ENCODE measurements around the gene MACROD2.
A peak's percentile ranks its signal among the peaks of the same experiment; 100 is the strongest.

Gene MACROD2

GRCh38 chr20:14838663-14839628, 843.6 kb downstream of the MACROD2 start (continued):
- TF ChIP-seq ZNF571 (tag by site-specific recombination; IDR thresholded peaks at IDR 0.05) (no peak), ZNF777 (tag by site-specific recombination; IDR thresholded peaks at IDR 0.05; ENCODE audit: borderline replicate concordance) (no peak), ZFP3 (tag by site-specific recombination; IDR thresholded peaks at IDR 0.05; ENCODE audit: low read depth) (no peak), ZNF548 (tag by site-specific recombination; IDR thresholded peaks at IDR 0.05) (no peak), GLIS2 (tag by site-specific recombination; IDR thresholded peaks at IDR 0.05) (no peak), ZEB2 (tag by site-specific recombination; IDR thresholded peaks at IDR 0.05) (no peak), ZNF776 (tag by site-specific recombination; IDR thresholded peaks at IDR 0.05; ENCODE audit: borderline replicate concordance) (no peak), ZNF449 (tag by site-specific recombination; IDR thresholded peaks at IDR 0.05) (peak; percentile 43; the same call in 1 of the 2 replicates), ZNF426 (tag by site-specific recombination; IDR thresholded peaks at IDR 0.05) (no peak), ZSCAN16 (tag by site-specific recombination; IDR thresholded peaks at IDR 0.05) (no peak), HOXA7 (CRISPR knock-in tag; IDR thresholded peaks at IDR 0.05; ENCODE audit: borderline replicate concordance) (no peak), GLIS1 (tag by site-specific recombination; IDR thresholded peaks at IDR 0.05) (peak; percentile 15; the same call in 1 of the 2 replicates), SP2 (tag by site-specific recombination; IDR thresholded peaks at IDR 0.05) (no peak), ZNF398 (tag by site-specific recombination; IDR thresholded peaks at IDR 0.05) (no peak), ZNF146 (tag by site-specific recombination; IDR thresholded peaks at IDR 0.05) (no peak), HOXD13 (CRISPR knock-in tag; IDR thresholded peaks at IDR 0.05; ENCODE audit: borderline replicate concordance) (peak; percentile 48; the same call in 1 of the 2 replicates), ZNF837 (tag by site-specific recombination; IDR thresholded peaks at IDR 0.05) (no peak), BCL11B (tag by site-specific recombination; IDR thresholded peaks at IDR 0.05; ENCODE audit: low read depth) (no peak), KLF8 (tag by site-specific recombination; IDR thresholded peaks at IDR 0.05) (peak; percentile 35; the same call in 1 of the 2 replicates), HOXC10 (CRISPR knock-in tag; IDR thresholded peaks at IDR 0.05) (no peak), ZNF140 (tag by site-specific recombination; IDR thresholded peaks at IDR 0.05) (no peak), ZNF529 (tag by site-specific recombination; IDR thresholded peaks at IDR 0.05; ENCODE audit: insufficient replicate concordance) (no peak), YY2 (tag by site-specific recombination; IDR thresholded peaks at IDR 0.05) (no peak), ZNF157 (tag by site-specific recombination; IDR thresholded peaks at IDR 0.05) (no peak), ZNF629 (tag by site-specific recombination; IDR thresholded peaks at IDR 0.05) (peak; percentile 20; the same call in 1 of the 2 replicates), ZSCAN4 (tag by site-specific recombination; IDR thresholded peaks at IDR 0.05) (0 out of 2 replicates have a peak, but pooled peaks have one; percentile 22), ZFHX2 (tag by site-specific recombination; conservative IDR thresholded peaks at IDR 0.05) (no peak), ZBTB17 (tag by site-specific recombination; IDR thresholded peaks at IDR 0.05) (0 out of 2 replicates have a peak, but pooled peaks have one; percentile 23), ZNF133 (tag by site-specific recombination; IDR thresholded peaks at IDR 0.05) (no peak)
- TF ChIP-seq, protein P1, sequence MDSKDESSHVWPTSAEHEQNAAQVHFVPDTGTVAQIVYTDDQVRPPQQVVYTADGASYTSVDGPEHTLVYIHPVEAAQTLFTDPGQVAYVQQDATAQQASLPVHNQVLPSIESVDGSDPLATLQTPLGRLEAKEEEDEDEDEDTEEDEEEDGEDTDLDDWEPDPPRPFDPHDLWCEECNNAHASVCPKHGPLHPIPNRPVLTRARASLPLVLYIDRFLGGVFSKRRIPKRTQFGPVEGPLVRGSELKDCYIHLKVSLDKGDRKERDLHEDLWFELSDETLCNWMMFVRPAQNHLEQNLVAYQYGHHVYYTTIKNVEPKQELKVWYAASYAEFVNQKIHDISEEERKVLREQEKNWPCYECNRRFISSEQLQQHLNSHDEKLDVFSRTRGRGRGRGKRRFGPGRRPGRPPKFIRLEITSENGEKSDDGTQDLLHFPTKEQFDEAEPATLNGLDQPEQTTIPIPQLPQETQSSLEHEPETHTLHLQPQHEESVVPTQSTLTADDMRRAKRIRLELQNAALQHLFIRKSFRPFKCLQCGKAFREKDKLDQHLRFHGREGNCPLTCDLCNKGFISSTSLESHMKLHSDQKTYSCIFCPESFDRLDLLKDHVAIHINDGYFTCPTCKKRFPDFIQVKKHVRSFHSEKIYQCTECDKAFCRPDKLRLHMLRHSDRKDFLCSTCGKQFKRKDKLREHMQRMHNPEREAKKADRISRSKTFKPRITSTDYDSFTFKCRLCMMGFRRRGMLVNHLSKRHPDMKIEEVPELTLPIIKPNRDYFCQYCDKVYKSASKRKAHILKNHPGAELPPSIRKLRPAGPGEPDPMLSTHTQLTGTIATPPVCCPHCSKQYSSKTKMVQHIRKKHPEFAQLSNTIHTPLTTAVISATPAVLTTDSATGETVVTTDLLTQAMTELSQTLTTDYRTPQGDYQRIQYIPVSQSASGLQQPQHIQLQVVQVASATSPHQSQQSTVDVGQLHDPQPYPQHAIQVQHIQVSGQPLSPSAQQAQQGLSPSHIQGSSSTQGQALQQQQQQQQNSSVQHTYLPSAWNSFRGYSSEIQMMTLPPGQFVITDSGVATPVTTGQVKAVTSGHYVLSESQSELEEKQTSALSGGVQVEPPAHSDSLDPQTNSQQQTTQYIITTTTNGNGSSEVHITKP (tag by site-specific recombination; IDR thresholded peaks at IDR 0.05) = no peak
- TF ChIP-seq, protein P2, sequence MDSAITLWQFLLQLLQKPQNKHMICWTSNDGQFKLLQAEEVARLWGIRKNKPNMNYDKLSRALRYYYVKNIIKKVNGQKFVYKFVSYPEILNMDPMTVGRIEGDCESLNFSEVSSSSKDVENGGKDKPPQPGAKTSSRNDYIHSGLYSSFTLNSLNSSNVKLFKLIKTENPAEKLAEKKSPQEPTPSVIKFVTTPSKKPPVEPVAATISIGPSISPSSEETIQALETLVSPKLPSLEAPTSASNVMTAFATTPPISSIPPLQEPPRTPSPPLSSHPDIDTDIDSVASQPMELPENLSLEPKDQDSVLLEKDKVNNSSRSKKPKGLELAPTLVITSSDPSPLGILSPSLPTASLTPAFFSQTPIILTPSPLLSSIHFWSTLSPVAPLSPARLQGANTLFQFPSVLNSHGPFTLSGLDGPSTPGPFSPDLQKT (IDR thresholded peaks at IDR 0.05; ENCODE audit: borderline replicate concordance, low read depth, low read length) = no peak
